OCI-LY7 (cell line): ENCODE results near the gene KCTD8. TPM values are rescaled to one million over a fixed set of nuclear protein-coding genes. Genes with fewer than 3 reads are reported as not detected.
A peak's percentile ranks its signal among the peaks of the same experiment; 100 is the strongest.

Experiments used
- BruUV-seq: library from RNA; stranded (reverse); fragments of 400-500 nt; replicated peaks from 2 replicates; lab custom pipeline; 2021; lab: Mats Ljungman, UMichigan
- CTCF ChIA-PET: fragments of 300-600 bp; sonication (Branson Sonifier 250); formaldehyde crosslinking; loops from one replicate; lab custom pipeline; 2022; ENCODE audit warnings: antibody characterized with exemption; ENCODE audit not compliant: unreplicated experiment; lab: Charles Lee
- POLR2A ChIA-PET: fragments of 300-600 bp; sonication (Branson Sonifier 250); formaldehyde crosslinking; loops from one replicate; lab custom pipeline; 2022; ENCODE audit warnings: antibody characterized with exemption; lab: Charles Lee
- DNase-seq: peaks from one replicate; pipeline ENCODE4 v3.0.0-alpha.2; 2015; ENCODE audit warnings: low spot score
- H2AFZ ChIP-seq: fragments of 200-600 bp; sonication (generic), shearing (Covaris generic); 2 replicates; pipeline ENCODE4 v1.6.1; 2014; ENCODE audit warnings: mild to moderate bottlenecking, antibody characterized with exemption, low read length, moderate library complexity
- H3K27ac ChIP-seq: fragments of 200-600 bp; sonication (generic); 2 replicates; pipeline ENCODE4 v1.5.1; 2014; ENCODE audit warnings: mixed run types, low read depth, mild to moderate bottlenecking, moderate library complexity, low read length, inconsistent platforms; ENCODE audit not compliant: poor library complexity, severe bottlenecking
- H3K36me3 ChIP-seq: fragments of 200-600 bp; sonication (generic); 2 replicates; pipeline ENCODE4 v1.6.1; 2014; ENCODE audit warnings: mild to moderate bottlenecking, antibody characterized with exemption, low read length, moderate library complexity, mixed read lengths; ENCODE audit not compliant: insufficient read depth
- H3K4me1 ChIP-seq: fragments of 200-600 bp; sonication (generic); 2 replicates; pipeline ENCODE4 v1.5.1; 2014; ENCODE audit warnings: mild to moderate bottlenecking, low read length; ENCODE audit not compliant: insufficient read depth, poor library complexity, severe bottlenecking
- H3K4me2 ChIP-seq: fragments of 200-600 bp; sonication (generic); 2 replicates; pipeline ENCODE4 v1.6.1; 2014; ENCODE audit warnings: mild to moderate bottlenecking, low read length
- H3K4me3 ChIP-seq: fragments of 200-600 bp; sonication (generic); 2 replicates; pipeline ENCODE4 v1.5.1; 2014; ENCODE audit warnings: mild to moderate bottlenecking, low read depth, low read length; ENCODE audit not compliant: poor library complexity, severe bottlenecking
- H3K79me2 ChIP-seq: fragments of 200-600 bp; sonication (generic); 2 replicates; pipeline ENCODE4 v1.6.1; 2016; ENCODE audit warnings: low read depth, mild to moderate bottlenecking, low read length, moderate library complexity, mixed read lengths; ENCODE audit not compliant: insufficient read depth
- H3K9me2 ChIP-seq: fragments of 200-600 bp; sonication (generic); 2 replicates; pipeline ENCODE4 v1.6.1; 2016; ENCODE audit warnings: mild to moderate bottlenecking, low read length, mixed read lengths; ENCODE audit not compliant: insufficient read depth
- H3K9me3 ChIP-seq: fragments of 200-600 bp; sonication (generic); 2 replicates; pipeline ENCODE4 v1.6.1; 2014; ENCODE audit warnings: mild to moderate bottlenecking, mixed run types, low read length, mixed read lengths
- H4K20me1 ChIP-seq: fragments of 200-600 bp; sonication (generic); 2 replicates; pipeline ENCODE4 v1.6.1; 2014; ENCODE audit warnings: mild to moderate bottlenecking, antibody characterized with exemption, low read length, moderate library complexity, mixed read lengths; ENCODE audit not compliant: insufficient read depth
- EZH2phosphoT487 ChIP-seq: fragments of 200-600 bp; sonication (generic); IDR thresholded peaks from 2 replicates; pipeline ENCODE4 v1.6.1; 2018; ENCODE audit warnings: low read depth, borderline replicate concordance, mild to moderate bottlenecking, mixed run types, antibody characterized with exemption, low read length, moderate library complexity, mixed read lengths
- intact Hi-C: fragments of 100-400 bp; cut with micrococcal nuclease; formaldehyde crosslinking; loops from one replicate; pipeline ENCODE4 v1.10.0; 2022; ENCODE audit not compliant: unreplicated experiment
- total RNA-seq, 2 experiments: library from RNA; depleted of rRNA in 1 of 2; stranded (reverse); fragments of >200 nt in 1 of 2; shearing (Covaris generic) in 1 of 2; gene quantifications; 2 replicates each; pipeline ENCODE4 v1.2.3, GENCODE V29; 2014 to 2022
- TF ChIP-seq, protein P1 (sequence below): fragments of 200-600 bp; sonication (generic); conservative IDR thresholded peaks from 2 replicates; pipeline ENCODE4 v1.5.1; 2014; ENCODE audit warnings: mild to moderate bottlenecking, antibody characterized with exemption, low read length, moderate library complexity, mixed read lengths

The KCTD8 gene
- total RNA-seq, 2 experiments from 2014 or later: not detected

GRCh38 chr4:44493924-44494323 lies 45.3 kb upstream of the KCTD8 start:
- TF ChIP-seq, protein P1, sequence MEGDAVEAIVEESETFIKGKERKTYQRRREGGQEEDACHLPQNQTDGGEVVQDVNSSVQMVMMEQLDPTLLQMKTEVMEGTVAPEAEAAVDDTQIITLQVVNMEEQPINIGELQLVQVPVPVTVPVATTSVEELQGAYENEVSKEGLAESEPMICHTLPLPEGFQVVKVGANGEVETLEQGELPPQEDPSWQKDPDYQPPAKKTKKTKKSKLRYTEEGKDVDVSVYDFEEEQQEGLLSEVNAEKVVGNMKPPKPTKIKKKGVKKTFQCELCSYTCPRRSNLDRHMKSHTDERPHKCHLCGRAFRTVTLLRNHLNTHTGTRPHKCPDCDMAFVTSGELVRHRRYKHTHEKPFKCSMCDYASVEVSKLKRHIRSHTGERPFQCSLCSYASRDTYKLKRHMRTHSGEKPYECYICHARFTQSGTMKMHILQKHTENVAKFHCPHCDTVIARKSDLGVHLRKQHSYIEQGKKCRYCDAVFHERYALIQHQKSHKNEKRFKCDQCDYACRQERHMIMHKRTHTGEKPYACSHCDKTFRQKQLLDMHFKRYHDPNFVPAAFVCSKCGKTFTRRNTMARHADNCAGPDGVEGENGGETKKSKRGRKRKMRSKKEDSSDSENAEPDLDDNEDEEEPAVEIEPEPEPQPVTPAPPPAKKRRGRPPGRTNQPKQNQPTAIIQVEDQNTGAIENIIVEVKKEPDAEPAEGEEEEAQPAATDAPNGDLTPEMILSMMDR: peak; percentile 55
- no peak for TF ChIP-seq EZH2phosphoT487
- no peaks in the 10 kb centered on the region for H3K79me2 ChIP-seq
- ChIA-PET POLR2A (no interaction called here), CTCF (no interaction called here)
- DNase-seq: peak; percentile 16
- no peak overlapping the region for H3K27ac ChIP-seq
- H4K20me1 ChIP-seq: no peaks in the 10 kb centered on the region
- H3K4me2 ChIP-seq: no peak overlapping the region
- H3K4me3 ChIP-seq: no peak overlapping the region
- H3K9me3 ChIP-seq: no peaks in the 10 kb centered on the region
- H2AFZ ChIP-seq: no peak overlapping the region
- no peaks in the 10 kb centered on the region for H3K36me3 ChIP-seq
- intact Hi-C loops: no loop called here
- H3K9me2 ChIP-seq: no peaks in the 10 kb centered on the region
- no peaks in the 10 kb centered on the region for H3K4me1 ChIP-seq
- no TSS peak for BruUV-seq

DNA sequence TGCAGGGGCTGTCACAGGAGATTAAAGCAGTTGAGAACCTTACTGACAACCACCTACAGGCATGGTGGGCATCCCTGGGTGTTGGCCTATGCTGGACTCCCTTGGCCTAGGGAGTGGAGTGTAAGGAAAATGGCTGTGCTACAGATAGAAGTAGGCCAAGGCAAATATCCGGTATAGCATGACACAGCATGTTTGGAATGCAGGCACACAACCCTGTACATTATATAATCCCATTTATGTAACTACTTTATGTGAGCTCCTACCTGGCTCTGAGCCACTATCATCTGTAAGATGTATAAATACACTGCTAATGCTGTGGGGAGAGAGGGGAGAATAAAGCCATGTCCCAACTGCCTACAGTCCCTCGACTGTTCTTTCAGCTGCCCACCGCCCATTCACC lies 38.7 kb upstream of the KCTD8 start:
- CTCF ChIA-PET: no interaction called here
- H3K4me1 ChIP-seq: no peaks in the 10 kb centered on the region

GRCh38 chr4:44479731-44480130 lies 31.1 kb upstream of the KCTD8 start:
- CTCF ChIA-PET: no interaction called here
- no peak for DNase-seq
- Histone ChIP-seq H3K4me1 (no peaks in the 10 kb centered on the region), H4K20me1 (no peaks in the 10 kb centered on the region), H3K27ac (no peak overlapping the region), H3K36me3 (no peaks in the 10 kb centered on the region), H3K4me3 (no peak overlapping the region), H3K79me2 (no peaks in the 10 kb centered on the region), H3K9me2 (no peaks in the 10 kb centered on the region), H2AFZ (no peak overlapping the region), H3K4me2 (no peak overlapping the region), H3K9me3 (no peaks in the 10 kb centered on the region)
- POLR2A ChIA-PET: no interaction called here
- TF ChIP-seq EZH2phosphoT487: no peak
- TF ChIP-seq, protein P1: no peak
- BruUV-seq: no TSS peak
- intact Hi-C loops: no loop called here

More for the DNA sequence above, 38.7 kb upstream of the KCTD8 start:
- TF ChIP-seq EZH2phosphoT487: no peak
- TF ChIP-seq, protein P1: no peak
- no peaks in the 10 kb centered on the region for H3K79me2 ChIP-seq
- intact Hi-C loops: no loop called here
- H2AFZ ChIP-seq: no peak overlapping the region
- no peaks in the 10 kb centered on the region for H3K36me3 ChIP-seq
- H3K9me3 ChIP-seq: peaks cover 9% of the 10 kb centered on the region; the same call in 1 of the 2 replicates
- no peak overlapping the region for H3K27ac ChIP-seq
- H4K20me1 ChIP-seq: no peaks in the 10 kb centered on the region
- no peak overlapping the region for H3K4me3 ChIP-seq
- no TSS peak for BruUV-seq
- no peaks in the 10 kb centered on the region for H3K9me2 ChIP-seq
- POLR2A ChIA-PET: interaction anchor here (1.1 kb wide), 1 partner anchor 12 kb away, joined by 4 read pairs; no protein-coding TSS in a partner anchor
- no peak for DNase-seq
- no peak overlapping the region for H3K4me2 ChIP-seq
